NB4 (cell line): ENCODE results near the gene SENP2.

Source experiments
- CTCF ChIP-seq: IDR thresholded peaks from one replicate; pipeline ENCODE4 v1.5.1; 2012; ENCODE audit warnings: low read depth, low read length
- MYC ChIP-seq: IDR thresholded peaks from 2 replicates; pipeline ENCODE4 v1.6.1; 2011; ENCODE audit warnings: low read depth, low read length
- POLR2A ChIP-seq: IDR thresholded peaks from 2 replicates; pipeline ENCODE4 v1.6.1; 2011; ENCODE audit warnings: mild to moderate bottlenecking; ENCODE audit not compliant: insufficient read length; ENCODE audit errors: extremely low read depth

GRCh38 chr3:185630182-185630622, 44.1 kb downstream of the SENP2 start:
- no peak for TF ChIP-seq POLR2A
- no peak for TF ChIP-seq CTCF
- no peak for TF ChIP-seq MYC
